Measurements from ENCODE around the gene ZNF19.

The ZNF19 gene

DNA sequence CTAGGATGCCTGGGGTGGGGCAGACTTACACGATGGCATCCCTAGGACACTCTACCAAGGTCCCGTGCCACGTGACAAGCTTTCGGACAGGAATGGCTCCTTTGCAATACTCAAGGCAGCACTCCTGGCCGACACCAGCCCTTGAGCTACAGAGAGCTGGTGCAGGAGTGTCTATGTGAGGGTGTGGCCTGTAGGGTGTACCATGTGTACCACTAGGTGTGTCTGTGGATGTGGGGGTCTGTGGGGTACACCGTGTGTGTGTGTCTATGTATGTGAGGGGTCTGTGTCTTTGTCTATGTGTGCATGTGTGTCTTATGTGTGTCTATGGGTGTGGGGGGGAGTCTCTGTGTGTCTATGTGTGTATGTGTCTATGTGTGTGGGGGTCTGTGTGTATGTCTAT is 45.4 kb downstream of the ZNF19 start:
- FAIRE-seq = no peak

DNA sequence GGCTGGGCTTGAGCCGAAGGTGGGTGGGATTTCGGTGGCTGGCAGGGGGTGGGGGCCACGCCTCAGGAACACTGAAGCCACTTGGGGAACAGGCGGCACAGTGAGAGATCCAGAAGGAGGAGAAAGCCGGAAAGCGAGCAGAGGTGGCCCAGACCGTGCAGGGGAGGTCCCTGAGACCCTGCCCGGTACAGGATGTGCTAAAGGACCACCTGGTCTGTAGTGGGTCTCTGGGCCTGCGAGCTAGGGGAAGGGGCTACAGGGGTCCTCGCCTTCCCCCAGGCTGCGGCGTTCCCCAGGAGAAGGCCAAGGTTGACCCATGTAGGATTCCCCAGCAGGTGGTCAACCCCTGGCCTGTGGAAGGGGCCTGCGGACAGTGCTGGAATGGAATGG is 47.1 kb downstream of the ZNF19 start, which contains the start of gene TLE7:
TLE7 (minus strand) TSS at position 4 of the 390 bp plus-strand sequence. CDS start 8,730 bp downstream, outside the sequence.
- FAIRE-seq (no peak), DNase-seq (ENCODE audit: low spot score) (no peak)

More for the DNA sequence above, 45.4 kb downstream of the ZNF19 start:
- DNase-seq (ENCODE audit: low spot score) = no peak

- no peak for DNase-seq (ENCODE audit: low spot score)
- no peak for FAIRE-seq
Observed at GRCh38 chr16:71441348-71442050, 47.6 kb downstream of the ZNF19 start.

DNA sequence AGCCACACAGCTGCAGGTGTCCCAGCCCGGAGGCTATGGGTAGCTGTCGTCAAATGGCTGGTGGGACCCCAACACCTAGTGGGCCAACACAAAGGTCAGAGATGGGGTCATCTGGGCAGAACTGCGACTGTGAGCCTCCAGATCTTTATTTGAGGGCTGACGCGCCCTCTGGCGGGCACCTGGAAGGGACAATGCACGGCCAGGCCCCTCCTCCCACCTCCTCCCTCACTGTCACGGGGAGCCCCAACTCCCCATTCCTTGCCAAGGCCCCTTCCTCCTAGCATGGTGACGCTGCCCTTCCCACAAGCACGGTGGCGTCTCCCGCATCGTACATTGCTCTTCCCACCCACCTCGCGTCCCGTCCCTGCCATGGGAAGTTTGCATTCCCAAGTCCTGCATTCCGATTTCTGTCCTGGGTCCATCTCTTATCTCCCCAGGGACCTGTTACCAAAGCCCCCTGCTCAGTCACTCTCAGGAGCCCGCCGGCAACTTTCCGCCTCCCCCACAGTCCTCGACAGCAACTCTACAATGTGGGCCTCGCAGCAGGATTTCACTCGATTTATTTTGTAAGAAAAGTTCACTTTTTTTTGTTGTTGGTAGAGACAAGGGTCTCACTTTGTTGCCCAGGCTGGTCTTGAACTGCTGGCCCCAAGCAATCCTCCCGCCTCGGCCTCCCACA is 48.3 kb downstream of the ZNF19 start:
- DNase-seq (ENCODE audit: low spot score) (no peak), FAIRE-seq (no peak)

GRCh38 chr16:71439523-71439922 is 49.6 kb downstream of the ZNF19 start:
- DNase-seq (ENCODE audit: low spot score) (no peak), FAIRE-seq (no peak)

DNA sequence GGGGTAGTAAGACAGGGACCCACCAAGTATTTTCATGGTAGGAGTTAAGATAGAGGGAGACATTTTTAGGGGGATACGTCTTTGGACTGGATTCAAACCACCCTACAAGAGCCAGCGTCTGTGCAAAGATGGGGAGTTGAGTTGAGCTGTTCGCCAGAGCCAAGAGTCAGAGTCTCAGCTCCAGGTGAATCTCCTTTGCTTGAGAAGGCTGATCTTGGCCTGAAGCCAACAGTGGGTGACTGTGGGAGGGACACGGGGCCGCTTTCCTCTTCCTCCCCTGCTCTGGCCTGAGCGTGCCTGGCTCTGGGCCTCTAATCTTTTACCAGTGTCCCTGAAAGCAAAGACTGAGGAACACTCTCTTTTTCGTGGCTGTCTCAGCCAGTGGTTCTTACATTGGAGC is 52.7 kb downstream of the ZNF19 start:
- FAIRE-seq (no peak), DNase-seq (ENCODE audit: low spot score) (no peak)

GRCh38 chr16:71432906-71433305 is 56.2 kb downstream of the ZNF19 start:
- FAIRE-seq (no peak), DNase-seq (ENCODE audit: low spot score) (no peak)

DNA sequence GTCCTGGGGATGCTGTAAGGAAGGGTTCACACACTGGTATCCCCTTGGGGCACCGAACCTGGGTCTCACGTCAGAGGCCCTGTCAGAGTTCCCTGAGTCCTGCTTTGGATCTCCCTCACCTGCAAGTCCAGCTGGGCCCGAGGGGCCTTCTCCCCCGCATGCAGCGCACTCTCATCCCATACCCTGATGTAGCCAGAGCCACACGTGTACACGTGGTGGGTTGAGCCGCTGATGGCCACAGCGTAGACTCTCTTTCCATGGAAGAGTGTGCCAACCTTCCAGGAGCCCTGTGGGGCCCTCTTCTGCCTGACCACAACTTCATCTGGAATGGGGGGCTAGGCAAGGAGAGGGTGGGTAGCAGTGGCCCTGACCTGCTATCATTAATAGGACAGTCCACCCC is 57.1 kb downstream of the ZNF19 start:
- no peak for FAIRE-seq
- DNase-seq (ENCODE audit: low spot score) = no peak

- DNase-seq (ENCODE audit: low spot score) (no peak), FAIRE-seq (no peak)
Observed at GRCh38 chr16:71431176-71431575, 57.9 kb downstream of the ZNF19 start.

DNA sequence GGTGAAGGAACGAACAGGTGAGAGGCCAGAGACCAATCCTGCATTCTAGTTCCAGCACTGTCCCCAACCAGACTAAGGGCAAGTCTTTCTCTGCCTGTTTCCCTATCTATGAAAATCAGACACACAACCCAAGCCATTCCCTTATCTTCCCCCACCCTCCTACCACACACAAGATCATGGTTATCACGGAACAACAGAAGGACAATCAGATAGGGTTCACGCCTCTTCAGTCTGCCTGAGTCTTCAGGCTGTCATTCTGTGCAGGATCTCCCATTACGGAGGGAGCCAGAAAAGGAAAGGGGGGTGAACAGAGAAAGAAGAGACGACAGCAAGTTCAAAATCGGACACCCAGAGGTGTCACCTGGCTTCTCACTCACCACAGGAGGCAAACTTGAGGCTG is 58.4 kb downstream of the ZNF19 start:
- DNase-seq (ENCODE audit: low spot score) (no peak), FAIRE-seq (no peak)

GRCh38 chr16:71429581-71429980 is 59.5 kb downstream of the ZNF19 start:
- no peak for DNase-seq (ENCODE audit: low spot score)
- FAIRE-seq = no peak

GRCh38 chr16:71428883-71429282 is 60.2 kb downstream of the ZNF19 start:
- no peak for FAIRE-seq

GRCh38 chr16:71428385-71428784 is 60.7 kb downstream of the ZNF19 start:
- FAIRE-seq (no peak), DNase-seq (ENCODE audit: low spot score) (no peak)

More at GRCh38 chr16:71428883-71429282, 60.2 kb downstream of the ZNF19 start:
- no peak for DNase-seq (ENCODE audit: low spot score)

DNA sequence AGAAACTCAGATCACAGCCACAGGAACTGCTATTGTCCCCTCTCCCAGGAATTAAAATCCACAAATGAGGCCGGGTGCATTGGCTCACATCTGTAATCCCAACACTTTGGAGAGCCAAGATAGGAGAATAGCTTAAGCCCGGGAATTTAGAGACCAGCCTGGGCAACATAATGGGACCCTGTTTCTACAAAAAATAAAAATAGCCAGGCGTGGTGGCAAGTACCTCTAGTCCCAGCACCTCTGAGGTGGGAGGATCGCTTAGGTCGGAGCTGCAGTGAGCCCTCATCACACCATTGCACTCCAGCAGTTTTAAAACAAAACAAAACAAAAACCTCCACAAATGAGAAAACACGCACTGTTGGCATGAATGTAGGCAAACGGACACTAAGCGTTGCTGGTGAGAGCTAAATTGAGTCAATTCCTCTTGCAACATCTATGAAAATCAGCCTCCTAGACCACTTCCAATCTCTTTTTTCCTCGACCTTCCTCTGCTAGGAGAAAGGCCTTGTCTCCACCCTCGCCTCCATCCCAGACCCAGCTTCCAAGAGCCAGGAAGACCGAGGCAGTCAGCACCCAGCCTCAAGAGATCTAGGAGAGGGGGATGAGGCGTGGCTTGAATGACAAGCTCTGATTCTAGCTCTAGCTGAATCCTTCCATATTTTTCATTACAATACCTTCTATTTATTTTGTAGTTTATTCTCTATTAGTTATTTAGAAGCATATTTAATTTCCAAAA is 62.1 kb downstream of the ZNF19 start:
- no peak for DNase-seq (ENCODE audit: low spot score)
- no peak for FAIRE-seq

DNA sequence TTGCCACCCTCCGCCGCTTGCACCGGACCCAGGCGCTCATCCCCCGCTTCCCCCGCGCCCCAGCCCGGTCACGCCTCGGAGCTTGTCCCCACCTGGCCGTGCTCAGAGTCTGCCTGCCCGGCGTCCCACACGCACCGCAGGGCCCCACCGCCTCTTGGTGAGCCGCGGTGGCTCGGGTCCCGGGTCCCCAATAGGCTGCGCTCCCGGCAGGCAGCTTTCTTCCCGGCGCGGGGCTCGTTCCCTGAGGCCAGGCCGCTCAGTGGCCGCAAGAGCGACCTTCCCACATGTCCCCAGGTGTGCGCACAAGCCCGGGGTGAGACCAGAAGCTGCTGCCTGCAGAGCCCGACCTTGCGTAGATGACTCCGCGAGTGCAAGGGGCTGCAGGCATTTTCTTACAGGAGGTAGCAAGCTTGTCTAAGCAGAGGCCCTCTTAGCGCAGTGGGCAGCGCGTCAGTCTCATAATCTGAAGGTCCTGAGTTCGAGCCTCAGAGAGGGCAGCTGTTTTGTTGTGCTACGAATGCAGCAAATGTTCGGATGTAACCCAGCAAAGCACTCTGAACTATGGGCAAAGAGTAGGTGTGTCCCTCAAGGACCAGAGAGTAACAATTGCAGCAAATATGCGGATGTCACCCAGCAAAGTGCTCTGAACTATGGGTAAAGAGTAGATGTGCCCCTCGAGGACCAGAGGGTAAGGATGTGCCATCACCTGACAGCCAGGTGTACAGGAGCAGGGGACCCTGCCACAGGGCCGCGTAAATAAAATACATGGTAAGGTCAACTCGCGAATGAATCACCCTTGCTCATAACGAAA is 62.9 kb downstream of the ZNF19 start:
- DNase-seq (ENCODE audit: low spot score) (peak; percentile 43), FAIRE-seq (no peak)

DNA sequence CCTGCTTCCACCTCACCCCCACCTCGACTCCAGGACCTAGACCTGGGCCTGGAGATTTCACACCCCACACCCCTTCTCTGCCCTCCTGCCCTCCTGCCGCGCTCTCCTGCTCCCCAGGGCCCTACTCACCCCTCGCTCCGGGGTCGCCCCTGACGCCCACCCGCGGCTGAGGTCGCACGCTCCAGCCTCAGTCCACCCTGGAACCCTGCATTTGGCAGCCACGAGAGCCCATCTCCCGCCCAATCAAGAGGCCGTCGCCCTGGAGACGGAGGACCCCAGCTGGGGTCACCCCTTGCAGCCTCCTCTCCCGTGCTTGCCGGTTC is 63.4 kb downstream of the ZNF19 start:
- FAIRE-seq = no peak
- DNase-seq (ENCODE audit: low spot score) = no peak

GRCh38 chr16:71424626-71425025 is 64.5 kb downstream of the ZNF19 start:
- DNase-seq (ENCODE audit: low spot score) (no peak), FAIRE-seq (no peak)

- FAIRE-seq (no peak), DNase-seq (ENCODE audit: low spot score) (no peak)
Observed at GRCh38 chr16:71423865-71424264, 65.3 kb downstream of the ZNF19 start.

Measured in RCC 7860 (cell line).